Keratinocyte (primary cell): ENCODE measurements around the gene BRAT1. TPM values are rescaled to one million over a fixed set of nuclear protein-coding genes. Genes with fewer than 3 reads are reported as not detected.

ENCODE experiments used
- DNase-seq: peaks from one replicate; pipeline ENCODE4 v3.0.0-alpha.2; 2011; ENCODE audit warnings: low read depth, missing footprints, low spot score
- FAIRE-seq: peaks from 2 replicates; lab custom pipeline; 2011; peaks lifted over from hg19 to GRCh38; lab: Jason Lieb, UNC
- H2AFZ ChIP-seq: 2 replicates; pipeline ENCODE4 v1.6.0; 2012; ENCODE audit warnings: low read length, control low read depth, inconsistent platforms; ENCODE audit not compliant: control insufficient read depth
- H3K27ac ChIP-seq: 2 replicates; pipeline ENCODE4 v1.5.1; 2011; ENCODE audit warnings: low read length; ENCODE audit not compliant: control insufficient read depth, insufficient read depth
- H3K27me3 ChIP-seq: 3 replicates; pipeline ENCODE4 v1.6.0; 2011; ENCODE audit warnings: low read length; ENCODE audit not compliant: control insufficient read depth, insufficient read depth; ENCODE audit errors: extremely low read depth
- H3K36me3 ChIP-seq, 2 experiments: 2 replicates in 1 of 2; 3 replicates in 1 of 2; pipeline ENCODE4 v1.5.1; 2011; ENCODE audit warnings: low read length in 2 of 2, mild to moderate bottlenecking in 1 of 2; ENCODE audit not compliant: control insufficient read depth in 2 of 2, insufficient read depth in 2 of 2; ENCODE audit errors: extremely low read depth in 1 of 2
- H3K4me1 ChIP-seq: 3 replicates; pipeline ENCODE4 v1.5.1; 2011; ENCODE audit warnings: low read length; ENCODE audit not compliant: control insufficient read depth, insufficient read depth; ENCODE audit errors: extremely low read depth
- H3K4me2 ChIP-seq: 3 replicates; pipeline ENCODE4 v1.6.0; 2011; ENCODE audit warnings: low read depth, low read length; ENCODE audit not compliant: control insufficient read depth, insufficient read depth; ENCODE audit errors: extremely low read depth
- H3K4me3 ChIP-seq, 3 experiments: fragments of 200-600 bp in 1 of 3; sonication (generic) in 1 of 3; 2 replicates in 2 of 3; 3 replicates in 1 of 3; pipeline ENCODE4 v1.5.1; 2011 to 2016; ENCODE audit warnings: low read length in 3 of 3, mild to moderate bottlenecking in 3 of 3, control low read depth in 2 of 3, inconsistent platforms in 1 of 3, low read depth in 1 of 3, mixed read lengths in 1 of 3, mixed run types in 1 of 3, moderate library complexity in 1 of 3; ENCODE audit not compliant: control insufficient read depth in 2 of 3, insufficient read depth in 2 of 3; ENCODE audit errors: extremely low read depth in 1 of 3
- H3K79me2 ChIP-seq: 2 replicates; pipeline ENCODE4 v1.6.0; 2012; ENCODE audit warnings: low read length; ENCODE audit not compliant: control insufficient read depth, insufficient read depth
- H3K9ac ChIP-seq: 3 replicates; pipeline ENCODE4 v1.6.0; 2011; ENCODE audit warnings: low read length; ENCODE audit not compliant: control insufficient read depth, insufficient read depth; ENCODE audit errors: extremely low read depth
- H3K9me1 ChIP-seq: 3 replicates; pipeline ENCODE4 v1.6.0; 2011; ENCODE audit warnings: low read length; ENCODE audit not compliant: control insufficient read depth, insufficient read depth; ENCODE audit errors: extremely low read depth
- H3K9me3 ChIP-seq: 2 replicates; pipeline ENCODE4 v1.5.1; 2012; ENCODE audit warnings: low read depth, low read length; ENCODE audit not compliant: control insufficient read depth
- H4K20me1 ChIP-seq: 3 replicates; pipeline ENCODE4 v1.6.0; 2011; ENCODE audit warnings: low read length; ENCODE audit not compliant: control insufficient read depth, insufficient read depth; ENCODE audit errors: extremely low read depth
- CTCF ChIP-seq, 3 experiments: IDR thresholded peaks in 1 of 3; conservative IDR thresholded peaks in 1 of 3; optimal IDR thresholded peaks in 1 of 3; 2 replicates in 2 of 3; 3 replicates in 1 of 3; pipeline versions ENCODE3 to v1.5.1; 2011; ENCODE audit warnings: low read length in 3 of 3, mild to moderate bottlenecking in 3 of 3, moderate library complexity in 2 of 3, control low read depth in 1 of 3, inconsistent platforms in 1 of 3; ENCODE audit not compliant: insufficient read depth in 2 of 3; ENCODE audit errors: extremely low read depth in 1 of 3
- EZH2 ChIP-seq: IDR thresholded peaks from one replicate; pipeline ENCODE4 v1.6.1; 2012; ENCODE audit warnings: inconsistent platforms, mild to moderate bottlenecking, low read length, moderate library complexity
- dilution Hi-C: fragments of 300-500 bp; cut with MboI; formaldehyde crosslinking; loops from one replicate; pipeline ENCODE4 v1.7.0; 2020; ENCODE audit warnings: low sequenced_read_pairs; ENCODE audit not compliant: extremely low pct_ligation_motif_present
- polyA plus RNA-seq, 5 experiments: library from polyadenylated mRNA; depleted of rRNA in 3 of 5; stranded (reverse) in 3 of 5; stranded (forward) in 1 of 5; unstranded in 1 of 5; fragments of >200 nt; gene quantifications; 1 replicate in 1 of 5; 2 replicates in 3 of 5; 3 replicates in 1 of 5; pipeline versions ENCODE4 v1.2.1 to v1.2.3, GENCODE V29; 2011 to 2012; ENCODE audit warnings: missing spikeins in 2 of 5, low read depth in 1 of 5, low replicate concordance in 1 of 5

BRAT1 gene
- polyA plus RNA-seq, 1 donor (not counting 4 experiments of a cell fraction or from before 2014, with no cell fraction given) = 6.4 TPM

GRCh38 chr7:2598154-2598823 lies 43.0 kb upstream of the BRAT1 start:
- FAIRE-seq = no peak
- H3K9ac ChIP-seq = no peak overlapping the region
- no peak overlapping the region for H2AFZ ChIP-seq
- no peak for DNase-seq
- no peaks in the 10 kb centered on the region for H3K27me3 ChIP-seq
- peaks cover 24 to 25% of the 10 kb centered on the region in 2 experiments for H3K36me3 ChIP-seq
- no peaks in the 10 kb centered on the region for H3K9me3 ChIP-seq
- no peak overlapping the region for H3K27ac ChIP-seq
- H3K4me3 ChIP-seq = no peak overlapping the region
- H3K4me1 ChIP-seq = no peaks in the 10 kb centered on the region
- dilution Hi-C loops = no loop called here
- H3K79me2 ChIP-seq = no peaks in the 10 kb centered on the region
- H3K9me1 ChIP-seq = no peaks in the 10 kb centered on the region
- no peak for TF ChIP-seq CTCF (optimal IDR thresholded peaks at IDR 0.05 in 1 of 3, IDR thresholded peaks at IDR 0.05 in 1 of 3, conservative IDR thresholded peaks at IDR 0.05 in 1 of 3; ENCODE audit: extremely low read depth in 1 of 3, insufficient read depth in 2 of 3, low read length in 3 of 3)
- H3K4me2 ChIP-seq = no peak overlapping the region
- no peaks in the 10 kb centered on the region for H4K20me1 ChIP-seq

DNA sequence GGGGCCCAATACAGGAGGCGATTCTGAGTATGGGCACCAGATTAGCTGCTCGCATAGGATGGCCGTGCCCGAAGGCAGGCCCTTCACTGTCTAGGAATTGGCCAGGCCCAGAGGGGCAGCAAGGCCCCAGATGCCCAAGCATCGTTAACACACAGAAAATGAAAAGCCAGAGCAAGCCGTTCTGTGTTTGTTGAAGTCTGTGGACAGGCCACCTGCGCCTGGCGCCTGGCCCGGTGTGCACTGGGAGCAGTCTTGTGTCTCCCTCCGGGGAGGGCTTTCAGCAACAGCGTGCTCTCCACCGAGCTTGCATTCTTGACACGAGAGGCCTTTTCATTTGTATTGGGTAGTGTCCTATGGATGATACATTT lies 41.9 kb upstream of the BRAT1 start:
- Histone ChIP-seq H3K4me1 (no peaks in the 10 kb centered on the region), H3K27ac (no peak overlapping the region), H3K9ac (no peak overlapping the region), H3K27me3 (no peaks in the 10 kb centered on the region), H3K36me3 (peaks cover 24 to 26% of the 10 kb centered on the region in 2 experiments), H4K20me1 (no peaks in the 10 kb centered on the region), H3K4me3 (no peak overlapping the region), H2AFZ (no peak overlapping the region), H3K9me1 (no peaks in the 10 kb centered on the region), H3K4me2 (no peak overlapping the region), H3K79me2 (no peaks in the 10 kb centered on the region), H3K9me3 (no peaks in the 10 kb centered on the region)
- DNase-seq (no peak), FAIRE-seq (no peak)
- dilution Hi-C loops = no loop called here
- TF ChIP-seq CTCF (optimal IDR thresholded peaks at IDR 0.05 in 1 of 3, IDR thresholded peaks at IDR 0.05 in 1 of 3, conservative IDR thresholded peaks at IDR 0.05 in 1 of 3; ENCODE audit: extremely low read depth in 1 of 3, insufficient read depth in 2 of 3, low read length in 3 of 3) (no peak), EZH2 (no peak)
